Transverse colon (tissue), 4 donors: ENCODE results near the gene LAPTM5. TPM values are rescaled to one million over a fixed set of nuclear protein-coding genes. Genes with fewer than 3 reads are reported as not detected.
"Not testable (repeated sequence)": the region's sequence is repeated elsewhere in the genome, so short reads cannot be mapped to it uniquely, and the experiment has no call there.

ENCODE experiments used
- DNase-seq: peaks from one replicate; pipeline ENCODE4 v3.0.0-alpha.2; 2019
- H3K27ac ChIP-seq, 4 donors: fragments of 200-600 bp; sonication (generic); 2 replicates each; pipeline ENCODE4 v1.5.1; 2016 to 2018; ENCODE audit warnings: inconsistent platforms in 4 of 4
- H3K27me3 ChIP-seq: fragments of 200-600 bp; sonication (generic); 2 replicates; pipeline ENCODE4 v1.5.1; 2017; ENCODE audit warnings: inconsistent platforms
- H3K36me3 ChIP-seq, 4 donors: fragments of 200-600 bp; sonication (generic); 2 replicates each; pipeline ENCODE4 v1.5.1; 2017 to 2019; ENCODE audit warnings: inconsistent platforms in 4 of 4
- H3K4me1 ChIP-seq, 4 donors: fragments of 200-600 bp; sonication (generic); 2 replicates each; pipeline ENCODE4 v1.5.1; 2017 to 2020; ENCODE audit warnings: inconsistent platforms in 4 of 4
- H3K4me3 ChIP-seq, 4 donors: fragments of 200-600 bp; sonication (generic); 1 replicate in 1 of 4; 2 replicates in 3 of 4; pipeline versions ENCODE4 v1.5.1 to v1.6.1; 2017 to 2019; ENCODE audit warnings: inconsistent platforms in 4 of 4
- H3K9me3 ChIP-seq, 2 donors: fragments of 200-600 bp; sonication (generic); 2 replicates each; pipeline ENCODE4 v1.5.1; 2017 to 2019; ENCODE audit warnings: inconsistent platforms in 2 of 2
- EP300 ChIP-seq: sonication (generic); formaldehyde crosslinking; IDR thresholded peaks from one replicate; pipeline ENCODE4 v1.6.1; 2017; ENCODE audit warnings: antibody characterized with exemption, low read depth
- POLR2A ChIP-seq: fragments of 450-650 bp; IDR thresholded peaks from one replicate; pipeline ENCODE4 v1.6.1; 2016; ENCODE audit warnings: antibody characterized with exemption, mild to moderate bottlenecking, moderate library complexity
- POLR2AphosphoS5 ChIP-seq, 3 donors: sonication (generic); formaldehyde crosslinking; IDR thresholded peaks; one replicate each; pipeline ENCODE4 v1.6.1; 2016; ENCODE audit warnings: antibody characterized with exemption in 3 of 3
- WGBS, 2 donors: methylation state at CpG; one replicate each; pipeline ENCODE4 v1.1.5; 2018; ENCODE audit warnings: low coverage in 1 of 2; 5-methylcytosine and 5-hydroxymethylcytosine counted together
- in situ Hi-C, 4 donors: fragments of 200-750 bp; cut with MboI; loops; one replicate each; pipeline versions ENCODE4 v1.15.0 to v1.15.1; 2017; ENCODE audit warnings: low sequenced_read_pairs in 3 of 4, low pct_ligation_motif_present in 1 of 4, low pct_unique_long_range_greater_than_20kb in 1 of 4
- intact Hi-C: fragments of 100-400 bp; cut with DNase I; formaldehyde crosslinking; loops from one replicate; pipeline ENCODE4 v1.15.1; 2023; ENCODE audit warnings: low total_unique reads
- total RNA-seq, 4 donors: library from RNA; depleted of rRNA; stranded (reverse); fragments of >200 nt; gene quantifications; one replicate each; pipeline ENCODE4 v1.1.0, GENCODE V29; 2016
- TF ChIP-seq, protein P1 (sequence below), 5 experiments: fragments of 200-600 bp in 3 of 5; fragments of 450-650 bp in 2 of 5; sonication (generic) in 3 of 5; IDR thresholded peaks; 1 replicate in 2 of 5; 2 replicates in 3 of 5; pipeline ENCODE4 v1.5.1; 2016 to 2017; ENCODE audit warnings: antibody characterized with exemption in 5 of 5, inconsistent platforms in 3 of 5, mild to moderate bottlenecking in 2 of 5, moderate library complexity in 1 of 5

The LAPTM5 gene
- total RNA-seq, 4 donors from 2014 or later = 5.2 to 66.6 (median 34.5) TPM

DNA sequence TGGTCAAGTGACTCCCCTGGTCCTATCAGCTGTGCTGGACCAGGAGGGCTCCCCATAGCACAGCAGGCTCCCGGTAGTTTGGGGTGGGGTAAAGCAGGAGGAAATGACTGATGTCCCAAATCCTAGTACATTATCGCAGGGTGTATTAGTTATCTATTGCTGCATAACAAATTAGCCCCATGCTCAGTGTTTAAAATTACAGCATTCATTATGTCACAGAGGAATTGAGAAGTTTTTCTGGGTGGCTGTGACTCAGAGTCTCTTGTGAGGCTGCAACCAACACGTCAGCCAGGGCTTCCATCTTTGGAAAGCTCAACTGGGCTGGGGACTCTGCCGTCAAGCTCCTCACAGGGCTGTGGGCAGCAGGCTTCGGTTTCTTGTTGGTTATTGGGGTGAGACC lies 34.3 kb upstream of the LAPTM5 start:
- in situ Hi-C loops (loop anchor here in 1 of 4 donors (25.0 kb wide), 1 partner anchor 370 kb away; no protein-coding TSS in a partner anchor), intact Hi-C loops (no loop called here)
- TF ChIP-seq, protein P1, sequence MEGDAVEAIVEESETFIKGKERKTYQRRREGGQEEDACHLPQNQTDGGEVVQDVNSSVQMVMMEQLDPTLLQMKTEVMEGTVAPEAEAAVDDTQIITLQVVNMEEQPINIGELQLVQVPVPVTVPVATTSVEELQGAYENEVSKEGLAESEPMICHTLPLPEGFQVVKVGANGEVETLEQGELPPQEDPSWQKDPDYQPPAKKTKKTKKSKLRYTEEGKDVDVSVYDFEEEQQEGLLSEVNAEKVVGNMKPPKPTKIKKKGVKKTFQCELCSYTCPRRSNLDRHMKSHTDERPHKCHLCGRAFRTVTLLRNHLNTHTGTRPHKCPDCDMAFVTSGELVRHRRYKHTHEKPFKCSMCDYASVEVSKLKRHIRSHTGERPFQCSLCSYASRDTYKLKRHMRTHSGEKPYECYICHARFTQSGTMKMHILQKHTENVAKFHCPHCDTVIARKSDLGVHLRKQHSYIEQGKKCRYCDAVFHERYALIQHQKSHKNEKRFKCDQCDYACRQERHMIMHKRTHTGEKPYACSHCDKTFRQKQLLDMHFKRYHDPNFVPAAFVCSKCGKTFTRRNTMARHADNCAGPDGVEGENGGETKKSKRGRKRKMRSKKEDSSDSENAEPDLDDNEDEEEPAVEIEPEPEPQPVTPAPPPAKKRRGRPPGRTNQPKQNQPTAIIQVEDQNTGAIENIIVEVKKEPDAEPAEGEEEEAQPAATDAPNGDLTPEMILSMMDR (IDR thresholded peaks at IDR 0.05) = no peak
- TF ChIP-seq EP300 (no peak), POLR2AphosphoS5 (IDR thresholded peaks at IDR 0.05) (no peak), POLR2A (no peak)
- Histone ChIP-seq H3K27me3 (no peaks in the 10 kb centered on the region), H3K4me3 (no peak overlapping the region), H3K27ac (no peak overlapping the region), H3K4me1 (no peaks in the 10 kb centered on the region), H3K9me3 (no peaks in the 10 kb centered on the region), H3K36me3 (no peaks in the 10 kb centered on the region)
- 70 to 80% methylated on average over 2 to 5 of the region's 5 CpGs for whole genome bisulfite sequencing, 2 donors
- DNase-seq = no peak

DNA sequence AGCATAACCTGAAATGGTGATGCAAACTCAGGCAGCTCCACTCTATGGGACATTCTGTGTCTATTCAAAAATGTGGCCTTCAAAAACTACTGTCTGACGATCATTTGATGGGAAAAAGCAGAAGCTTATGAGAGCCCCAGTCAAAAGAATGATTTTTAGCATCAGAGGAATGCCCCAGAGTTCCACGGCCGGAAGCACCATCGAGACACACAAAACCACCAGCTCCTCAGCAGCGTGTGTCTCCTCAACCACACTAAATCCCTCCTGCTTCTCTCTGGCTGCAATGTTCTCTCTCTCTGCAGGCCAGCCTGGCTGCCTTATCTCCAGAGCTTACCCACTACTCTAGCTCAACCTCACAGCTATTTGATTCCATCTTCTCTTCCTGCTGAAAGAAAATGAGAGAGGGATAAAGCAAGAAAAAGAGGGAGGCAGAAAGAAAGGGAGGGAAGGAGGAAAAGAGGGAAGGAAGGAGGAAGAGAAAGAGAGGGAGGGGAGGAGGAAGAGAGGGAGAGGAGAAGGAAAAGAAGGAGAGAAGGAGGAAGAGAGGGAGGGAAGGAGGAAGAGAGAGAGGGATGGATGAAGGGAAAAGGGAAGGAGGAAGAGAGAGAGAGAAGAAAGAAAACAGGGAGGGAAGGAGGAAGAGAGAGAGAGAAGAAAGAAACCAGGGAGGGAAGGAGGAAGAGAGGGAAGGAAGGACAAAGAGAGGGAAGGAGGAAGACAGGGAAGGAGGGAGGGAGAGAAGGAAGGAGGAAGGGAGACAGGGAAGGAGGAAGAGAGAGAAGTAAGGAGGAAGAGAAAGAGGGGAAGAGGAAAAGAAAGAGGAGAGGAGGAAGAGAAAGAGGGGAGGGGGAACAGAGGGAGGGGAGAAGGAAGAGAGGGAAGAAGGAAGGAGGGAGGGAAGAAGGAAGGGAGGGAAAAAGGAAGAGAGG lies 33.5 kb upstream of the LAPTM5 start:
- H3K27ac ChIP-seq = no peak overlapping the region
- H3K9me3 ChIP-seq = no peaks in the 10 kb centered on the region
- in situ Hi-C loops = loop anchor here in 1 of 4 donors (25.0 kb wide), 1 partner anchor 371 kb away; no protein-coding TSS in a partner anchor
- no peaks in the 10 kb centered on the region for H3K4me1 ChIP-seq
- H3K27me3 ChIP-seq = no peaks in the 10 kb centered on the region
- no peaks in the 10 kb centered on the region for H3K36me3 ChIP-seq
- intact Hi-C loops = no loop called here
- 54% methylated on average over 5 of the region's 5 CpGs; no CpG with 5 or more reads in 1 of the 2 donors for WGBS, 2 donors
- H3K4me3 ChIP-seq = no peak overlapping the region
- TF ChIP-seq POLR2A (no peak), POLR2AphosphoS5 (IDR thresholded peaks at IDR 0.05) (no peak)
- no peak for DNase-seq

DNA sequence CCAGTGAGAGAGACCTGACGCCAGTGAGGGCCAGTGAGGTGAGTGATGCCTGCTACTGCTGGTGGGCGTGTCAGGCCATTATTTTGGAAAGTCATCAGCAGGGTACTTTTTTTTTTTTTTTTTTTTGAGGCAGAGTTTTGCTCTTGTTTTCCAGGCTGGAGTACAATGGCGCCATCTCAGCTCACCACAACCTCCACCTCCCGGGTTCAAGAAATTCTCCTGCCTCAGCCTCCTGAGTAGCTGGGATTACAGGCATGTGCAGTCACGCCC lies 32.6 kb upstream of the LAPTM5 start:
- 53 to 76% methylated on average over 2 to 5 of the region's 5 CpGs for WGBS, 2 donors
- intact Hi-C loops = not testable (repeated sequence)
- in situ Hi-C loops = loop anchor here in 1 of 4 donors (25.0 kb wide), 1 partner anchor 372 kb away; no protein-coding TSS in a partner anchor

DNA sequence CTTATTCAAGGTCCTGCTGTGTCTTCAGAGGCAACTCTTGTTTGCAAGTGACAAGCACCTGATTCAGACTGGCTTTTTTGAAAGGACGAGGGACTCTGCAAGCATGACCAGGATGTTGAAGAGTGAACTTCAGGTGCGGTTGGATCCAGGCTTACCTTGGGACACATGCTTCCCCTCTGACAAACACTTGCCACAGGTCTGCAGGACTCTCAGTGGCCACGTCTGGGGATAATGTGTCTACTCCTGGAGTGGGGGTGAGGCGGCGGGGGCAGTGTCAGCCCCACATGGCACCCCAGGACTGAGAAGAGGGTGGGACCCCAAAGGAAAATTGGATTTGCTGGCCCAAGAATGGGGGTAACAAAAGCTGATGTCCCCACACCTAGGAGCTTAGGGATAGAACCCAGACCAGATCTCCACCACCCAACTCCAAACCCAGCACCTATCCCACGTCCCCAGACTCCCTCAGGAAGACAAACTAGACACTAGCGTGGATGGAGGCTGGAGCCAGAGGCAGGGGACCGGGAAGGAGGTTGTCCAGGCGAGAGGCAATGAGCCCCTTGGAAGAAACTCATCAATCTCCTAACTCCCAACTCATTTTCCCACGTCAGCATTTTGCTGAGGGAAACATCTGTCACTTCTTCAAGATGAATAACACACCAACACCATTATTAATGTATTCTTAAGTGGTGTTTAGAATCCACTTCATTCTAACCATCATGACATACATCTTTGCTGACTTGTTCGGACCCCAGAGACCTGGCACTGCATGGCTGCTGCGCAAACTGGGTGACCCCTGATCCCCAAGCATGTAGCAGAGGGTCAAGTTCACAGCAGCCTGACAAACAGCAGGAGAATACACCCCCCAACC lies 32.0 kb upstream of the LAPTM5 start:
- H3K27me3 ChIP-seq = no peaks in the 10 kb centered on the region
- TF ChIP-seq EP300 (no peak), POLR2AphosphoS5 (IDR thresholded peaks at IDR 0.05) (no peak), POLR2A (no peak)
- TF ChIP-seq, protein P1 (IDR thresholded peaks at IDR 0.05) = no peak
- 81 to 92% methylated on average over 6 to 12 of the region's 12 CpGs for WGBS, 2 donors
- H3K4me1 ChIP-seq = no peaks in the 10 kb centered on the region
- intact Hi-C loops = no loop called here
- no peak for DNase-seq
- no peak overlapping the region for H3K27ac ChIP-seq
- H3K9me3 ChIP-seq = no peaks in the 10 kb centered on the region
- H3K4me3 ChIP-seq = no peak overlapping the region
- no peaks in the 10 kb centered on the region for H3K36me3 ChIP-seq
- in situ Hi-C loops = loop anchor here in 1 of 4 donors (25.0 kb wide), 1 partner anchor 373 kb away; no protein-coding TSS in a partner anchor

More for the DNA sequence above, 32.6 kb upstream of the LAPTM5 start:
- H3K4me1 ChIP-seq, DNase-seq, H3K27me3 ChIP-seq, H3K4me3 ChIP-seq, H3K36me3 ChIP-seq, H3K27ac ChIP-seq, H3K9me3 ChIP-seq: not testable (repeated sequence)
